Fibroblast of skin of right biceps (primary cell): Measurements from ENCODE around the gene CEACAM6.
"Not testable (repeated sequence)": the region's sequence is repeated elsewhere in the genome, so short reads cannot be mapped to it uniquely, and the experiment has no call there.

ENCODE experiments used
- DNase-seq: peaks from one replicate; pipeline ENCODE4 v3.0.0-alpha.2; 2013

CEACAM6 gene

DNA sequence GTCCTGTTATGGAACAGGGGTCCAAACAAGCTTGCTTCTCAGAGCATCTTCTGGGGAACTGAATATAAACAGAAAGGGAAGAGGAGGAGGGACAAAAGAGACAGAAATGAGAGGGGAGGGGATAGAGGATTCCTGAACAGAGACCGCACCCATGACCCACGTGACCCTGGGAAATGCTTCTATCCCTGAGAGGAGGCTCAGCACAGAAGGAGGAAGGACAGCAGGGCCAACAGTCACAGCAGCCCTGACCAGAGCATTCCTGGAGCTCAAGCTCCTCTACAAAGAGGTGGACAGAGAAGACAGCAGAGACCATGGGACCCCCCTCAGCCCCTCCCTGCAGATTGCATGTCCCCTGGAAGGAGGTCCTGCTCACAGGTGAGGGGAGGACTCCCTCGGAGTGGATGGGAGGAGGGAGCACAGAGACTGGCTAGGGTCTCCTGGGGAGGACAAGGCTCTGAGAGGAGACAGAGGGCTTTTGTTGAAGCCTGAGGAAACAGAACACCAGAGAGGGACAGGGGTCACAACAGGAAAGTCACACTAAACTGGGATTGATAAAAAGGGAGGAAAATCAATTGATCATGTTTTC, at the start of gene CEACAM6:
Gene CEACAM6, plus strand, starts transcription at position 203 of the 586 bp plus-strand sequence. Its CDS starts 109 bp downstream, at position 312.
- DNase-seq, result no peak

DNA sequence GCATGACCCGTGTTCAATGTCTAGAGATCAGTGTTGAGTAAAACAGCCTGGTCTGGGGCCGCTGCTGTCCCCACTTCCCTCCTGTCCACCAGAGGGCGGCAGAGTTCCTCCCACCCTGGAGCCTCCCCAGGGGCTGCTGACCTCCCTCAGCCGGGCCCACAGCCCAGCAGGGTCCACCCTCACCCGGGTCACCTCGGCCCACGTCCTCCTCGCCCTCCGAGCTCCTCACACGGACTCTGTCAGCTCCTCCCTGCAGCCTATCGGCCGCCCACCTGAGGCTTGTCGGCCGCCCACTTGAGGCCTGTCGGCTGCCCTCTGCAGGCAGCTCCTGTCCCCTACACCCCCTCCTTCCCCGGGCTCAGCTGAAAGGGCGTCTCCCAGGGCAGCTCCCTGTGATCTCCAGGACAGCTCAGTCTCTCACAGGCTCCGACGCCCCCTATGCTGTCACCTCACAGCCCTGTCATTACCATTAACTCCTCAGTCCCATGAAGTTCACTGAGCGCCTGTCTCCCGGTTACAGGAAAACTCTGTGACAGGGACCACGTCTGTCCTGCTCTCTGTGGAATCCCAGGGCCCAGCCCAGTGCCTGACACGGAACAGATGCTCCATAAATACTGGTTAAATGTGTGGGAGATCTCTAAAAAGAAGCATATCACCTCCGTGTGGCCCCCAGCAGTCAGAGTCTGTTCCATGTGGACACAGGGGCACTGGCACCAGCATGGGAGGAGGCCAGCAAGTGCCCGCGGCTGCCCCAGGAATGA, 48.4 kb upstream of the CEACAM6 start:
- peak; percentile 21 for DNase-seq

- DNase-seq, result no peak
Measured at GRCh38 chr19:41707502-41707812, 47.9 kb upstream of the CEACAM6 start.

- no peak for DNase-seq
Measured at GRCh38 chr19:41707871-41708371, 47.4 kb upstream of the CEACAM6 start.

- DNase-seq, result no peak
Measured at GRCh38 chr19:41708481-41708880, 46.8 kb upstream of the CEACAM6 start, which contains the start of gene CEACAM5. Gene CEACAM5, plus strand, starts transcription at chr19:41708626. Its CDS starts 106 bp downstream, at chr19:41708732.

GRCh38 chr19:41709516-41709915, 45.8 kb upstream of the CEACAM6 start:
- not testable (repeated sequence) for DNase-seq

DNA sequence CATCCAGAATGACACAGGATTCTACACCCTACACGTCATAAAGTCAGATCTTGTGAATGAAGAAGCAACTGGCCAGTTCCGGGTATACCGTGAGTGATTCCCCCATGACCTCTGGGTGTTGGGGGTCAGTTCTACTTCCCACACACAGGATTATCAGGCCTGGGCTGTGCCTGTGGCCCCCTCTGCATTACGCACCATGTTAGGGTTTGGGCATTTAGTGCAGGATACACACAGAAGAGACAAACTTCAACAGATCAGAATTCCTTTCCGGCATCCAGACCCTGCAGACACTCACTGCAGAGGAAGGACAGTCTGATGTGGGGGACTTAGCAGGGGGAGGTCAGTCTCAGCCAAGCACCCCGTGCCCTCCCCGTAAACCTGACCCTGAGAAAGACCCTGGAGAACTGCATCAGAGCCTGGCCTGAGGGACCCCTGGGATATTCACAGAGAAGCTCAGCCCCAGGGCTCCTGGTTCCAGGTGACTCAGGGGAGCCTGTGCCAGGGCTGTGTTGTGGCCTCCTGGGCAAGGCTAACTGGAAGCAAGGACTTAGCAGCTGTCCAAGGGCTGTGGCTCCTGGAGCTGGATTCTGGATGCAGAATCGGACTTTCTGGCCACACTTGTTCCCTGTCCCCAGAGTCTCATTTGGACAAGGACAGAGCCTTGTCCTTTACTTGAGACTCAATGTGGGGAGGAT, 45.2 kb upstream of the CEACAM6 start:
- no peak for DNase-seq

- no peak for DNase-seq
Measured at GRCh38 chr19:41711376-41712261, 43.7 kb upstream of the CEACAM6 start.

DNA sequence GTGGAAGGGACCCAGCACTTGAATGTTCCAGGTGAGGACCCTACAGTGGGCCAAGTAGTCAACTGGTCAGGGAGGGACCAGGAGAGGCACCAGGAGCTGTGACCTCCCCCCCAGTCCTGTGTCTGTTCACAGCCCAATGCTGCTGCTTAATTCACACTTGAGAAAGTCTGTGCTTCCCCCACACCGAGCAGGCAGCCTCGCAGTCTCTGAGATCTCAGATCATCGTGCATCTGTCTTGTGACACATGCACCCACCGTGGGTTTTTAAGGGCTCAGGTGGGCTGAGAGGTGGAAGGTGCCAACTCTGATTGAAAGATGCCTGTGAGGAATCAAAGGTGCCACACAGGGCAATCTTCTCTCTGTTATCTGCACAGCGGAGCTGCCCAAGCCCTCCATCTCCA, 40.7 kb upstream of the CEACAM6 start:
- no peak for DNase-seq

DNA sequence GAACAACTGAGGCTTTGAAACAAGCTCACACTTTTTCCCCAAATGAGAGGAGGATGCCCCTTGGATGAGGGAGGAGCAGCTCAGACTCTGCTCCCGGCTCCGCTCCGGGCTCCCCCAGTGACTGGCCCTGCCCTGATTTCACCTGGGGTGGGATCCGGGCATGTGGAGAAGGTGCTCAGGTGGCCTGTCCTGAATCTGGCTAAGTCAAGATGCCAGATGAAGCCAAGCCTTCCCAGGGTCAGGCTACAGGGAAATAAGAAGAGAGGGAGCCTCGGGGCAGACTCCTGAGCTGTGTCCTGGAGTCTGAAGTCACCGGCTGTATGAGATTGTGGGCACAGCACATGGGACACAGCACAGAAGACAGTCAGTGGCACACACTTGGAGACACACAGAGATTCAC, 36.6 kb upstream of the CEACAM6 start:
- DNase-seq, result no peak

GRCh38 chr19:41720103-41720502, 35.2 kb upstream of the CEACAM6 start:
- DNase-seq, result no peak

DNA sequence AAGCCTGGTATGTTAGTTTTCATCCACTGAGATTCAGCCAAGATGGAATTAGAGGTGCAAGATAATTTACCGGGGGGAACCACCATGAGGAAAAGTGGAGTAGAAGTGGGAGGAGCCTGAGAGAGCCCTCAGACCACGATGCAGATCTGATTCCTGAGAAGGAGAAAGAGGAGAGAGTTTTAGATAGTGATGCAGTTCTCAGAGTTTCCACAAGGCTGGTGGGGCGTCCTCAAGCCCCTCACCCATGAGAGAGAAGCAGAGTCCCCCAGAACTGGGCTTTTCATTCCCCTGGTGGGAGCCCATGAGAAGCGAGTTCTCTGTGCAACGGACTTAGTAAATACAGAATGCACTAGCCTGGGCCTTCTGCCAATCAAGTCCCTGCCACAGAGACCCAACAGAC, 28.8 kb upstream of the CEACAM6 start:
- no peak for DNase-seq

- DNase-seq, result no peak
Measured at GRCh38 chr19:41734156-41734555, 21.2 kb upstream of the CEACAM6 start.

DNA sequence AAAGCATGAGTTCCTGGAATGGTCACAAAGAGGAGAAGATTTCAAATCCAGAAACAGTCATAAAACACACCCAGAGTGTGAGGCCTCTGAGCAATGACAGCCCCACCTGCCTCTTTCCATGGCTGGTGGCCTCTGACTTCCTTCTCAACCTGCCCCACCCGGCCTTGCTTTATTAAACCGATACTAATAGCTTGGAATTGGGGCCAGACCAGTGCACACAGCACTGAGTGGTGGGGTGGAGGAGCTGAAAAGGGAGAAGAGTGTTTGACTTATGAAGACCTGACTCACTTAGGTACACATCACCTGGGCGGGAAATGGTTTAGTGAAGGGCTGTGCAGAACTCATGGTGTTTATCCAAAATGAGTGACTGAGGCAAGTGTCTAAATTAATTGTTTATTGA, 20.7 kb upstream of the CEACAM6 start:
- no peak for DNase-seq

DNA sequence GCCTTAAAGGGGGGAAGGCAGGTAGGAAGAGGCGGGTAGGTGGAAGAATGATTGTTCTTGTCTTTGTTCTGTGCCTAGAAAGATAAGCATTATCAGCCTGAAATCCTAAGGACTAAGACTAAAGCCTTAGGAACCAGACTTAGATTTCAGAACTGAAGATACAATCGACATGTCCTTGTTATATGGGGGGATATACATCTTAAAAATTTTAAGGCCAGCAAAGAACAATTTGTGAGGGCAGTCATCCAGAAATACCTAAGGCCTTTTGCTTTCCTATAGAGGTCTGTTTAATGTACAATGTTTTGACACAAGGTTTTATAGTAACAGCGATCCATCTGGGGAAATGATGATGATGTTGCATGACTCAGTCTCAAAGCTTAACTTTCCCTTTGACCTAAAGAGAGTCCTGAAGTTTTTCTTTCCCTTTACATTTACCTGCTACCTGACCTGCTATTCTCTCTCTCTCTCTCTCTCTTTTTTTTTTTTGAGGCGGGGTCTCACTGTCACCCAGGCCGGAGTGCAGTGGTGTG, 20.2 kb upstream of the CEACAM6 start:
- DNase-seq, result no peak

DNA sequence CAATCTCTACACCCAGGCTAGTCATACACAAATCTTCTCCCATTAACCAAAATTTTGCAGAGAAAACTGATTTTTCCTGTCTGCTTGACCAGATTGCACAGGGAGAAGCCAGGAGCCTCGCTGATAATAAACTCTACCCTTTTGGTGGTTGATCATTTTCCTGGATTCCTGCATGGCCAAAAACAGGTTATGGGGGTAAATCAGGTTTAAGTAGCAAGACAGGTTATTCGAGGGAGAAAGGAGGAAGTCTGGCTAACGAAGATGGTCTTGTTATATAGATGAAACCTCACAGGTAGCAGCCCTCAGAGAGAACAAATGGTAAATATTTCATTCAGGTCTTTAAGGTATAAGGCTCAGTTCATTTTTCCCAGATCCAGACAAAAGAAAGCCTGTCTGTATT, 16.0 kb upstream of the CEACAM6 start:
- no peak for DNase-seq

GRCh38 chr19:41740415-41741243, 14.7 kb upstream of the CEACAM6 start:
- no peak for DNase-seq

DNA sequence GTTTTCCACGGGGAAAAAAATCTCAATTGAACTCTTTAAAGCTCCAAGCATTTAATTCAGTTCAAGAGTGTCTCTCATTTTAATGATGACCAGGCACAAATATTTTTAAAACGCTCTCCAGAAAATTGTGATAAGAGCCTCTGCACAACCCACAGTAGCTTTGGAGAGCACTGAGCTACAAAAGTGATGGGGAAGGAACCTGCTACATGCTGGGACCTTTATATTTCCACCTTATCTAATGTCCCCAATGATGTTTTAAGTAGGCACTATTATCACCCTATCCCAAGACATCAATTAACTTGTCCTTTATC, 14.1 kb upstream of the CEACAM6 start:
- no peak for DNase-seq

- no peak for DNase-seq
Measured at GRCh38 chr19:41744850-41745249, 10.5 kb upstream of the CEACAM6 start.

- no peak for DNase-seq
Measured at GRCh38 chr19:41745756-41746155, 9.6 kb upstream of the CEACAM6 start.

DNA sequence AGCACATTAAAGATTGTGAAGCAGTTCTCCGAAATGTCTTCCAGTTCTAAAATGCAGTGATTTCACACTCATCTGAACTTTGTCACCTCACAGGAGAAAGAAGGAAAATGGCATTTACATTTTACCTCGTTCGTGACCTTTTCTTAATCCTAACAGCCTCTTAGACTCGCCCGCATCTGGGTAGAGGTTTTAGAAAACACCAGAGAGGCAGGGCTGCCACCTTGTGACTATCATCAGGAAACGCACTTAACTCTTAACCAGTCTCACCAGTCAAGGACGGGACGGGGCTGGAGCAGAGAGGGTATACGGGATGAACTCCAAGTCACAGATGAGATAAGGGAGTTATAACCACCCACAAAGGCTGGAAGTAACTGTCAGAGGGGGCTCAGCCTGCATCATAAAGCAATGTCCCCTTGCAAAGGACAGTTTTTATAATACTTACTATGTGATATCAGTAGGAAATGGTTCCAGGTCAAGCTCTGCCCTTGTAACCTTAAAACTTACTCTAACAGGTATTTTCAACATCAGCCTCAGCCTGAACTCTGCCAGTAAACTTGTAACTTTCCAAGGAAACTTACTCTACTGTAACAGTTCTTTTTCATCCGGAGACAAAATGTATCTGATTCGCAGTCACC, 8.6 kb upstream of the CEACAM6 start:
- DNase-seq, result peak; percentile 22
